Lower leg skin (tissue), 3 donors: Measurements from ENCODE around the gene LGALS7.

Experiments used
- CTCF ChIP-seq, 3 donors: fragments of 450-650 bp; IDR thresholded peaks; one replicate each; pipeline ENCODE4 v1.5.1; 2016; ENCODE audit warnings: antibody characterized with exemption in 3 of 3, mild to moderate bottlenecking in 3 of 3, moderate library complexity in 2 of 3
- POLR2A ChIP-seq, 2 donors: fragments of 450-650 bp; IDR thresholded peaks; one replicate each; pipeline ENCODE4 v1.6.1; 2016 to 2017; ENCODE audit warnings: antibody characterized with exemption in 2 of 2, mild to moderate bottlenecking in 1 of 2, moderate library complexity in 1 of 2

GRCh38 chr19:38737281-38737865 lies 35.9 kb downstream of the LGALS7 start:
- no peak for TF ChIP-seq CTCF (IDR thresholded peaks at IDR 0.05)
- TF ChIP-seq POLR2A (IDR thresholded peaks at IDR 0.05), result no peak
